Activated T-cell treated with anti-CD3 and anti-CD28 coated beads for 24 hours (primary cell): ENCODE results near the gene PLOD1.
"Not testable (repeated sequence)": the region's sequence is repeated elsewhere in the genome, so short reads cannot be mapped to it uniquely, and the experiment has no call there.

Experiments used
- DNase-seq: peaks from one replicate; pipeline ENCODE4 v3.0.0-alpha.2; 2020; ENCODE audit warnings: low read depth

PLOD1 gene

GRCh38 chr1:11939794-11940193, 5.3 kb downstream of the PLOD1 start:
- DNase-seq: not testable (repeated sequence)

GRCh38 chr1:11940260-11940921, 5.9 kb downstream of the PLOD1 start:
- DNase-seq: no peak

DNA sequence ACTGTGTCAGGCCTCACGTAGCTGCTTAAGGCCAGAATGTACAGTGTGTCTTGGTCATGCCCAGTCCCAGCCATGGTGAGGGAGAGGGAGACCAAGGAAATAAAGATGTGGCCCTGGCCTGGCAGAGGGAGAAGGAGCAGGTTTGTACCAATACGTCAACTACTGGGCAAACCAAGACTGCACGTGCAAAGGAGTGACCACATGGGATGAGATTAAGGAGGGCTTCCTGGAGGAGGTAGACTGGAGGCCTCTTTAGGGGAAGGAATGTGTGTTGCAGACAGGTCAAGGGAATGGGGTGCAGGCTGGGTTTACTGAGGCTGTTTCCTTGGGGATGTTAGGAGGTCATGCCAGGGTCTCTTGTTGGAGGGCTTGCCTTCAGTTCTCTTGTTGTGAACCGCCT, 7.8 kb downstream of the PLOD1 start:
- DNase-seq: no peak

GRCh38 chr1:11943619-11944018, 9.1 kb downstream of the PLOD1 start:
- no peak for DNase-seq

GRCh38 chr1:11944358-11944931, 9.9 kb downstream of the PLOD1 start:
- DNase-seq: no peak

DNA sequence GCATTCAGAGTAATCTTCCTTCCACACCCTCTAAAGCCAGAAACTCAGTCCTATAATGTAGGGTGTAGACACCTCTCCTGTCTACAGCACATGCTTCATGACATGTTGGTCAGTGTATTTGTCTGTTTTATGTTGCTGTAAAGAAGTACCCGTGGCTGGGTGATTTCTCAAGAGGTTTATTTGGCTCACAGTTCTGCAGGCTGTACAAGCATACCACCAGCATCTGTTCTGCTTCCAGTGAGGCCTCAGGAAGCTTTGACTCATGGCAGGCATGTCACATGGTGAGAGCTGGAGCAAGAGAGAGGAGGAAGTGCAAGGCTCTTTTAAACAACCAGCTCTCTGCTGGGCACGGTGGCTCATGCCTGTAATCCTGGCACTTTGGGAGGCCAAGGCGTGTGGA, 12.1 kb downstream of the PLOD1 start:
- no peak for DNase-seq

GRCh38 chr1:11948822-11949458, 14.4 kb downstream of the PLOD1 start:
- DNase-seq: no peak

DNA sequence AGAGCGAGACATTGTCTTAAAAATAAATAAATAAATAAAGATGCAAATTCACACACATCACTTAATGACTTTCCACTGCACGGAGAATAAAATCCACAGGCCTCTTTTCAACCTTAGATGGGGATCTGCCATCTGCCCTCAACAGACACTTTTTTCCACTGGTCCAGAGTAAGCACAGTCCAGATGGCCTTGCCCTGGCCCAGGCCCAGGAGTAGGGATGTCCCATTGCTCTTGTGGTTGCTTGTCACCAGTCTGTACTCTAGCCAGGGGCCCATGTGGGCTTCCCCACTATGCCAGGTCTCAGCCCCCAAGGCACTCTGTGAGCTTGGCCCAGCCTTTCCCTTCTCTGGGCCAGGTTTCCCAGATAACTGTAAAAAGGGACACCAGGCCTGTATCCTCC, 17.4 kb downstream of the PLOD1 start:
- no peak for DNase-seq

DNA sequence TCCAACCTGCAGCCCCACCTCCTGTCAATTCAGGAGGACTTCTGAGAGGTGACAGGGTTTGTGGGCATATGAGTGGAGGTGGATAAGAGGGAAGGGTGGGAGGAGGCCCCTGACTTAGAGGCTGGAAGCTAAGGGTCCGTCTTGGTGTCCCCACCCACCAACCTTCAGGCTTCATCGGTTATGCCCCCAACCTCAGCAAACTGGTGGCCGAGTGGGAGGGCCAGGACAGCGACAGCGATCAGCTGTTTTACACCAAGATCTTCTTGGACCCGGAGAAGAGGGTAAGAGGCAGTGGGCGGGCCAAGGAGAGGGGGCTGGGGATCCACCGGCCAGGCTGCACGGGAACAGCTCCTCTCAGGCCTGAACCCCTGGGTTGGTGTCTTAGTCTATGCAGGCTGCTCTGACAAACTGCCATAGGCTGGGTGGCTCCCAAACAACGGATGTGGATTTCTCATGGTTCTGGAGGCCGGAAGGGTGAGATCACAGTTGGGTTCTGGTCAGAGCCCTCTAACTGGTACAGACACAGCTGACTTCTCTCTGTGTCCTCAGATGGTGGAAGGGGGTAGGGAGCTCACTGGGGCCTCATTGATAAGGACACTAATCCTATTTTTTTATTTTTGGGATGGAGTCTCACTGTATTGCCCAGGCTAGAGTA, 18.1 kb downstream of the PLOD1 start:
- no peak for DNase-seq

DNA sequence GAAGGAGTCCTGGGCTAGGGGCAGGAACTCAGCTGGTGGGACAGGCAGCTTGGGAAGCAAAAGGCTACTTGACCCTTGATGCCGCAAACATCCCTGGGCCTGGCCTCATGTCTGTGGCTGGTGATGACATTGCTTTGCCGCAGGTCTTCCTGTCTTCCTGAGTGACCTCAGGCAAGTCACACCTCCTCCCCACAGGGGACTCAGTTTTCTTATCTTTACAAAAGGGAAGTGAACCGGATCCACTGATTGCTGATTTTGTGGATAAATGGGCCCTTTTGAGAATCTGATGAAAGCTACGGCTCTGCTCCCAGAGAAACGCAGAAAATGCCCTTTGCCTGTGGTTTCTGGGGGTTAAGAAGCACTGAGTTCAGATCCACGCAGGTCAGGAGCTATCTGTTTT, 20.7 kb downstream of the PLOD1 start:
- no peak for DNase-seq

GRCh38 chr1:11957398-11957797, 22.9 kb downstream of the PLOD1 start:
- no peak for DNase-seq

GRCh38 chr1:11957897-11958296, 23.4 kb downstream of the PLOD1 start:
- no peak for DNase-seq

DNA sequence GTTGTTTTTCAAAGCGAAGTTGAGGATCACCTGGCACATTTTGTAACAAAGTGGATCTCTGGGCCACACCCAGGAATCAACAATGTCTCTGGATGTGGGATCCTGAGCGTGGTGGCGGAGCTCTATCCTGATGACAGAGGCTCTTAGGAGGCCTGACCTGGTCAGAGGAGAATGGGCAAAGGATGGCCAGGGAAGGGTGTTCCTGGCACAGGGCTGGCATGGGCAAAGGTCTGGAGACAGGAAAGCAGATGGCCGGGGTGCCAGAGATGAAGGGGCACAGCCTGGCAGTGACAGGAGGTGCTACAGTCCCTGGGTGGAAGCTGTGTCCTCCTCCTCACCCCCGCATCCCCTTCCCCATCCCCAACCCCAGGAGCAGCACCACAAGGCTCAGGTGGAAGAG, 25.8 kb downstream of the PLOD1 start:
- no peak for DNase-seq

DNA sequence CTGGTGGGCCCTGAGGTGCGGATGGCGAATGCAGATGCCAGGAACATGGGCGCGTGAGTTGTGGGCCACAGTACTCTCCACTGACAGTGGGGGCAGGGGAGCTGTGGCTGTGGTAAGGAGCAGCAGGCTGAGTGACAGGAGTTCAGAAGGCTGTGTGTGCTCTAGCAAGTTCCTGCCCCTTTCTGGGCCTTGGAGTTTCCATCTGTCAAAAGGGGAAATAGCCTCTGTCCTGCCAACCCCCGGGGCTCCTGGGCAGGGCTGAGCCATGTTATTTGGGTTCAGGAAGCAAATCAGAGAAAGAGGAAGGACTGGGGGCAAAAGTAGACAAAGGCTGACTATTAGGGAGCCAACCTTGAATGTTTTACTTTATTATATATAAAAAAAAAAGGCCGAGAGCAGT, 26.2 kb downstream of the PLOD1 start:
- DNase-seq: no peak

- no peak for DNase-seq
Observed at GRCh38 chr1:11961230-11961629, 26.7 kb downstream of the PLOD1 start.

DNA sequence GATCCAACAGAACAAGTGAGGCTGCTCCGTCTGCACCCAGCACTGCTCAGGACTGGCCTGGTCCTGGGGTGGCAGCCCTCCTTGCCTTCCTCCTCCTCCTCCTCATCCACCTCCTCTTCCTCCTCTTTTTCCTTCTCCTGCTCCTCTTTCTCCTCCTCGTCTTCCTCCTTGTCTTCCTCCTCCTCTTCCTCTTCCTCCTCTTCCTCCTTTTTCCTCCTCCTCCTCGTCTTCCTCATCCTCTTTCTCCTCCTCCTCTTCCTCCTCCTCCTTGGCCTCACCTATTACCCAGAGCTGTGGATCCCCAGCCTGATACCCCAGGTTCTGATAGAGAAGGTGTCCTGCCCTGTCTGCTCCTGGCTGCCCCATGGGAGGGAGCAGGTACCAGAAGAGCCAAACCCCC, 29.1 kb downstream of the PLOD1 start:
- DNase-seq: no peak

- no peak for DNase-seq
Observed at GRCh38 chr1:11964656-11965055, 30.1 kb downstream of the PLOD1 start.

- no peak for DNase-seq
Observed at GRCh38 chr1:11967028-11967547, 32.6 kb downstream of the PLOD1 start.

GRCh38 chr1:11970441-11971185, 36.1 kb downstream of the PLOD1 start:
- DNase-seq: no peak

- DNase-seq: no peak
Observed at GRCh38 chr1:11977625-11978024, 43.1 kb downstream of the PLOD1 start.

DNA sequence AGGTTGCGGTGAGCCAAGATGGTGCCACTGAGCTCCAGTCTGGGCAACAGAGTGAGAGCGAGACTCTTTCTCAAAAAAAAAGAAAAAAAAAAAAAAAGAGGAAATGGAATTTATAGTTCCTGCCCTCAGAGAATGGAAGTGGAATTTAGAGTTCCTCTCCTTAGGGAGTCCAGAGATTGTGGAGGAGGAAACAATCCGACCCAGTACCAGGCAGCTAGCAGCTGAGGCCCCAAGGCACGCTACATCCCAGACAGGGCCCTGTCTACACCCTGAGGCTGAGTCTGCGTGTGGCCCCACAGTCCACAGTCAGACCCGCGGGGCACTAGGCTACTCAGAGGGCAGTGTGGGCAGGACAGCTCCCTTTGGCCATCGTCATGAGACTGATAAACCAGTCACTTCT, 43.8 kb downstream of the PLOD1 start:
- no peak for DNase-seq
